NCI-H2029 treated with DMSO at 0.1 percent for 48 hours (cell line): ENCODE data around the gene FBN2.

Source experiments
- DNase-seq: peaks from one replicate; lab custom pipeline; 2025; lab: John Stamatoyannopoulos, UW

Gene FBN2

GRCh38 chr5:128252196-128252595 lies 285.8 kb downstream of the FBN2 start:
- DNase-seq = no peak

DNA sequence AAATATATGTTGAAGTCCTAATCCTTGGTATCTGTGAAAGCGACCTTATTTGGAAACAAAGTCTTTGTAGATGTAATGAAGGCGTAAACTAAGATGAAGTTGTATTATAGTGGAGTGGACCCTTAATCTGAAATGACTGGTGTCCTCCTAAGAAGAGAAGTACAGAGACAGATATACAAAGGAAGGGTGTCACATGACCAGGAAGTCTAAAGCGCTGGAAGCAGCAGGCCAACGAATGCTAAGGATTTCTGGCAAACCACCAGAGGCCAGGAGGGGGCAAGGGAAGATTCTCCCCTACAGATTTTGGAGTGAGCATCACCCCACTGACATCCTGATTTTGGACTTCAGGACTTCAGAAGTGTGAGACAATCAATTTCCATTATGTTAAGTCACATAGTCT lies 292.1 kb downstream of the FBN2 start:
- no peak for DNase-seq

DNA sequence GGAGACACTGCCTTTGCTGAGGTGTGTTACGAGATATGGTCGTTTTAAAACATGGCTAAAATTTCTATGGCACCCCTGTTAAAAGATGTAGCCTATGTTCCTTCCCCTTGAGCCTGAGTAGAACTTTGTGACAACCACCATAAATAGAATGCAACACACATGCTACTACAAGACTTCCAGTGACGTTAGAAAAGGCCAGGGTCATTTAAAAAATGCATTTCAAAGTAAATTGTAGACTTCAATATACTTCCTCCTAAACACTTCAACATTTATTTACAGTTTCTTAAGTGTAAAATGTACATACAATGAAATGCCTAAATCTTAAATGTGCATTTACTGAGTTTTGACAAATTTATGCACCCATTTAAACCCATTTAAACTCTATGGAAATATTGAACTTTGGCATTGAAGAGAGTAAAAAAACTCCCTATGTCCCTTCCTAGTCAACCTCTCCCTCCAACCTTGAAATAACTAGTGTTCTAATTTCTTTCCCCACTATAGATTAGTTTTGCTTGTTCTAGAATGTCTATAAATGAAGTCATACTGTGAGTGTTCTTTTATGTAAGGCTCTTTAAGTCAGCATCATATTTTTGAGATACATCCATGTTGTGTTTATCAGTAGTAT lies 294.0 kb downstream of the FBN2 start:
- no peak for DNase-seq

DNA sequence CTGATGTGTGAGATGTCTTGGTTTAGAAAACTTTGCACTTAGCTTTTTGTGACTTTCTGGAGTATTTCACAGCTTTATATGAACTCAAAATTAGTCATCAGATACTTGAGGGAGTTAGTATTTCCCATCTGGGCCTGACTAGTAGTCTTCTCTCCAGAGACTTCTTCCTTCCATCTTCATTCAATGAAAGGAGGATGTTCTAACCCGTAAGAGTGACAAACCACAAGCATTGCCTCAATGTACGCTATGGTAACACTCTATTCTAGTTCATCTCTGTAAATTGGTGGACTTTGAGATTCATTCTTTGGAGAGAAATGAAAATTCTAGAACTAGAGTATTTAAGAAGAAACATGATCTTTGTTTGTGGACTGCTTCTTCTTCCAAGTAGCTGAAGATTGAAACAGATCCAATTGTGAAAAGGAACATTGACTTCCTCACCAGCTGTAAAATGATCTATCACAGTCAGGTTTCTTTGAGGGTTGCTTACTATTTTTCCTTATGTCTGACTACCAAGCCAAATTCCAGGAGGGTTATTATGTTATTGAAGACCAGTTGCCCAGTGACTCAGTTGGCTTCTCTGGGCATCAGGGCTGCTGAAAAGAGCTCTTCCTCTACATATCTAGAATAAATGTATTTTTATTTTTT lies 296.9 kb downstream of the FBN2 start:
- no peak for DNase-seq

DNA sequence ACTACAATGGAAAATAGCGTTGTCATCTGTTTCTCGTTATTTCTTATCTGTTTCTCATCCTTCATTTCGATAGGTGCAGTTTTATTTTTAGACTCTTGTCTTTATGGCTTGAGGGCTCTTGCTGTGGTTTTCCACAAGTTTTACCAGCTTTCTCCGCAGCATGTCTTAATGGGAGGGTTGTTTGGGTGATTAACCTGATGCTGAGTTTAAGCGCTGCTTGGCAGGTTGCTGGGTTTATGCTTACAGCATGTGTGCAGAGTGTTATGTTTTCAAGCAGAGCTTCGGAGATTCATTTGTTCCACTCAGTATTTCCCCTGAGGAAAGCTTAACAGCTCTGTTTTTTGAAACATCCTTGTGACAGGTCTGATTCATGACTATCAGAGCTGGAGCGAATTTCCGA lies 300.5 kb downstream of the FBN2 start:
- DNase-seq = no peak

DNA sequence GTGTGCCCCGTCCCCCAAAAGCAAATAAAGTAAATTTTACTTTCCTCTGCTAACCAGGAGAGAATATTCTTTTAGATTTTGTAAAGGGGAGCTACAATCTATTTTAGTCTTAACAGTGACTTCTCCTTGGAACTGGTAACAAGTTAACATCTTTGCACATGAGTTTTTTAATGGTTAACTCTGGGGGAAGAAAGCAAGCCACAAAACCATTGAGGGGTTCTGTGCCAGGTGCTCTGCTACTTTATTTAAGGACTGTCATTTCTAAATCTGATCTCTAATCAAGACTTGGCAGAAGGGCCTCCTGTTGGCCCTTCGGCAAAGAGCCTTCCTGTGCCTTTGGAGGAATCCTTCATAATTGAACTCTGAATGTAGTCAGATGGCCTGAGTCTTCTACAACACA lies 301.0 kb downstream of the FBN2 start:
- DNase-seq = no peak

- no peak for DNase-seq
These were observed 301.7 kb downstream of the FBN2 start for GRCh38 chr5:128236334-128236733.

- DNase-seq = no peak
These were observed 303.0 kb downstream of the FBN2 start for GRCh38 chr5:128234928-128235641.

GRCh38 chr5:128228521-128228920 lies 309.5 kb downstream of the FBN2 start:
- no peak for DNase-seq

- no peak for DNase-seq
These were observed 310.0 kb downstream of the FBN2 start for GRCh38 chr5:128228008-128228407.

DNA sequence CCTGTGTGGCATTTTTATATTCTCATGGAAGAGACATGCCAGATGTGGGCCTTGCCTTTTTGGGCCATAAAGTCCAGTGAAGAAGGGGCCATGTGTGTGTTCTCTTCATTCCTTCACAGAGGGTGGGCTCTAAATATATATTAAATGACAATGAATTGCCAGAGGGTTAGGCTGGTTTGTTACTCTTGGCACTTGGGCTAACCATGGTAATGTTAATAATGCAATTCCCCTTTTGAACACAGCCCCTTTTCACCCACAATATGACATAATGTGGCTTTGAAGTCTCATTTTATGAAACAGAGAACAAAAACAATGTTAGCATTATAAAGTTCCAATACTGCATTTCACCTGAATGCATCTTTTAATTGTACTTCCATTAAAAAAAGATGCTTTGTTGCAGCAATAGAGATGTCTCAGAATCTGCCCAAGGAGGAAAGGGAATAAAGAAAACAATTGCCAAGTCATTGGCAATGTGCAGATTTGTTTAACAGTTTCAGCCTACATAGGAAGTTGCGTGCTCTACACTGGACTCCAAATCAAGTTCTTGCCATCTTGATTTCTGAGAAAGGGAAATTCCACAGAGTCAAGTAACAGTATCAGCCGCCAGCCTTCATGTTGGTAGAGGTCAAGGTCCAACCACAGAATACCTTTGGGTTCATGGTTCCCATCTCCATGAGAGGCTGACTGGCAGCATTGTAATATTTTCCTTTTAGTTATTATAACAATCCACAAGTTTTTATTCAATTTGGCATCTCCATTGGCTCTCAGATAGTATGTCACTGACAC lies 312.6 kb downstream of the FBN2 start:
- no peak for DNase-seq

- no peak for DNase-seq
These were observed 313.7 kb downstream of the FBN2 start for GRCh38 chr5:128224336-128224735.

DNA sequence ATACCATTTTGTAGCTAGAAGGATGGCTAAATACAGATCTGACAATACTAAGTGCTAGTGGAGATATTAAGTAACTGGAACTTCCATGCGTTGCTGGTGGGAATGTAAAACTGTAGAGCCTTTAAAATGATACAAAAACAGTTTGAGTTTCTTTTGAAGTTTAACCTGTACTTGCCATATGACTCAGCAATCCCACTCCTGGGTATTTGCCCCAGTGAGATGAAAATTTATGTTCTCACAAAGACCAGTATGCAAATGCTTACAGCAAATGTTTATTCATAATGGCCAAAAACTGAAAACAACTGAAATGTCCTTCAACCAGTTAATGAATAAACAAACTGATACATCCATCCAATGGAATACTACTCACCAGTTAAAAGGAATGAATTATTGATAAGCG lies 317.2 kb downstream of the FBN2 start:
- no peak for DNase-seq

GRCh38 chr5:128216860-128217531 lies 321.0 kb downstream of the FBN2 start:
- no peak for DNase-seq

GRCh38 chr5:128216285-128216684 lies 321.8 kb downstream of the FBN2 start:
- DNase-seq = no peak

DNA sequence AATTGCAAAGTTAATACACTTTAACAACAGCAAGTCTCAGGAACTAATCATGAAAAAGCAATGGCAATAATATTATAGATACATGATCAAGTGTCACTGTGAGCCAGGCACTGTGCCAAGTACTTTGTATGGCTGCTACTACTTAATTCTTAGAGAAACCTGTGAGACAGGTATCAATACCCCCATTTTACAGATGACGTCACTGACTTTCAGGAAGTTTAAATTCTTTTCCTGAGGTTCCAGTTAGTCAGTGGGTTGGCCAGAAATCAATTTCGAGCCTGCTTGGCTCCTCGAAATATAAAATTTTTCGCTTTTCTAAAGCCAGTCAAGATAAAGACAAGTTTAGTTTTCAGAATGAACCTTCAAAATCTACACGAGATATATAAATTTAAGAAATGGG lies 324.2 kb downstream of the FBN2 start:
- DNase-seq = no peak

DNA sequence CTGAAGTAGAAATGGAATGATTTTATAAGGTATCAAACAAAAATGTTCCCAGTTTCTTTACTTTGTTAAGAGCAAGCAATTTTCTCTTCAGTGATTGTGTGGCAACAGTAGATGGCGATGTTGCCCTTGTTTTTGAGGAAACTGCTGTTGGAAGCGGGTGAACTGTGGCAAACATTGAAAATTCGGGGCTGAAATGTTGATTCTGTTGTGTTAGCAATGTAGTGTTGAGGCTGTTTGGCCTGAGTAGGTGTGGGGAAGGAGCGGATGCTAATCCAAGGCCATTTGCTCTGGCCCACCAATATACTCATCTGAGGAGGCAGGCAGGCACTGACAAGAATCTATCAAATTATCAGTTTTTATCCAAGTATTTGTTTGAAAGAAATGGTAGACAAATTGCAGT lies 324.7 kb downstream of the FBN2 start:
- DNase-seq = peak; percentile 24

DNA sequence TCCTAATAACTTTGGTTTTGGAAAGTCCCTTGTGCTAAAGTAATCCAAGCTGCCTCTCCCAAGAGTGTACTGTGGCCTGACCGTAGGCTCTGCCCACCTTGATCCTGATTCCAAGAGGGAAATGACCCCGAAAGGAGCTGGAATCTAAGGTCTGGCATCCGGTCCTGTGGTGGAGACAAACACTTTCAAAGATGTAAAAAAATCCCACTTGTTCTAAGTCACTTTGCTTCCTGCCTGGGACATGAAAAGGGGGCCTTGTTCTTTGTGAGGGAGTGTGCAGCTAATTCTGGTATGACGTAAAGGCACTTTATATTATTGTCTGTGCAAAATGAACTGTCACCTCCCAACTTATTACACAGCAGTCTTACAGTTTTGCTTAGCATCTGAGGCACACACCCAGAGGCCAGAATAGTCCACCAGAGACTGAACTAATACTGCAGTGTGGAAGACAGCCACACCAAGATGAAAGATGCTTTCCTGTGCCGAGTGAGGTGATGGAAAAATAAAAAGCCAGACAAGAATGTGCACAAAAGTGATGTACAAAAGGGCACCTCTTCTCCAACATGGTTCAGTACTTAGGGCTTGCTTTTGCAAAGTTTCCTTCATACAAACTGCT lies 325.7 kb downstream of the FBN2 start:
- no peak for DNase-seq

- no peak for DNase-seq
These were observed 329.6 kb downstream of the FBN2 start for GRCh38 chr5:128208436-128208835.
